GM19372 (cell line): ENCODE measurements around the gene DEFB121.
"Not testable (repeated sequence)": the region's sequence is repeated elsewhere in the genome, so short reads cannot be mapped to it uniquely, and the experiment has no call there.

Source experiments
- ATAC-seq: cut with Tn5 transposase; IDR thresholded peaks from one replicate; pipeline ENCODE4 v1.9.1; 2021; ENCODE audit warnings: mild to moderate bottlenecking, low read depth, moderate library complexity; ENCODE audit not compliant: unreplicated experiment

The DEFB121 gene

DNA sequence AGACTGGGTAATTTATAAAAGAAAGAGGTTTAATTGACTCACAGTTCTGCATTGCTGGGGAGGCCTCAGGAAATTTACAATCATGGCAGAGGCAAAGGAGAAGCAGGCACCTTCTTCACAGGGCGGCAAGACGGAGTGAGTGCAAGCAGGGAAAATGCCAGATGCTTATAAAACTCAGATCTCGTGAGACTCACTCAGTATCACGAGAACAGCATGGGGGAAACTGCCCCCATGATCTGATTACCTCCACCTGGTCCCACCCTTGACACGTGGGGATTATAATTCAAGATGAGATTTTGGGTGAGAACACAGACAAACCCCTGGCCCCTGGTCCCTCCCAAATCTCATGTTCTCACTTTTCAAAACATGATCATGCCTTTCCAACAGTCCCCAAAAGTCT lies 41.7 kb downstream of the DEFB121 start:
- ATAC-seq, result not testable (repeated sequence)

DNA sequence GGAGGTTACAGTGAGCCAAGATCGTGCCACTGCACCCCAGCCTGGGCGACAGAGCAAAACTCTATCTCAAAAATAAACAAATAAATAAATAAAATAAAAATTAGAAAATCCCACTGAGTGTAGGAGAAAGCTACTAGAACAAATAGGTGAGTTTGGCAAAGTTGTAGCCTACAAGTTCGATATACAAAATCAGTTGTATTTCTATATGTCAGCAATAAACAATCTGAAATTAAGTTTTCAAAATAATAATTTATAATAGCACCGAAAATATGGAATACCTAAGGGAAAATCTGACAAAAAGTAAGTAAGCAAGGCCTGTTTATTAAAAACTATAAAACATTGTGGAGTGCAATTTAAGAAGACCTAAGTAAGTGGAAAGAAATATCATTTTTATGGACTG lies 42.7 kb downstream of the DEFB121 start:
- no peak for ATAC-seq

DNA sequence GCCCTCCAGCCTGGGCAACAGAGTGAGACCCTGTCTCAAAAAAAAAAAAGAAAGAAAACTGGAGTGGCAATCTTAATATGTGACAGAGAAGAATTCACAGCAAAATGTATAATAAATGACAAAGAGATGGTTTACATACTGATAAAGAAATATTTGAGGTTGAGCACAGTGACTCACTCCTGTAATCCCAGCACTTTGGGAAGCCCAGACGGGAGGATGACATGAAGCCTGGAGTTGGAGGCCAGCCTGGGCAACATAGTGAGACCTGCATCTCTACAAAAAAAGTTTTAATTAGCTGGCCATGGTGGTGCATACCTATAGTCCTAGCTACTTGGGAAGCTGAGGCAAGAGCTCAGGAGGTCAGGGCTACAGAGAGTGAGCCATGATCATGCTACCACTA lies 50.0 kb downstream of the DEFB121 start:
- no peak for ATAC-seq
